ENCODE results near the gene CCDC192. TPM values are rescaled to one million over a fixed set of nuclear protein-coding genes. Genes with fewer than 3 reads are reported as not detected.

The CCDC192 gene
- total RNA-seq = not detected
- long read RNA-seq = 0 reads

GRCh38 chr5:127702926-127703561, at the start of gene CCDC192:
Gene CCDC192, plus strand, starts transcription at chr5:127703391. Its CDS starts 55 bp downstream, at chr5:127703446.
- H3K9me3 ChIP-seq = no peaks in the 10 kb centered on the region
- no peaks in the 10 kb centered on the region for H3K36me3 ChIP-seq
- no peak for TF ChIP-seq CTCF (IDR thresholded peaks at IDR 0.05)
- ATAC-seq (no peak), DNase-seq (no peak)
- no peak within 1 kb of the TSS for H3K4me3 ChIP-seq
- no peak within 1 kb of the TSS for H3K27ac ChIP-seq
- peaks cover 10% of the 10 kb centered on the region for H3K4me1 ChIP-seq
- H3K27me3 ChIP-seq = no peaks in the 10 kb centered on the region
- intact Hi-C loops (cut with DNase I) = no loop called here

- H3K9me3 ChIP-seq = no peaks in the 10 kb centered on the region
- no peak for TF ChIP-seq CTCF (IDR thresholded peaks at IDR 0.05)
- H3K36me3 ChIP-seq = no peaks in the 10 kb centered on the region
- intact Hi-C loops (cut with DNase I) = no loop called here
- ATAC-seq = no peak
- no peak overlapping the region for H3K27ac ChIP-seq
- no peaks in the 10 kb centered on the region for H3K4me1 ChIP-seq
- H3K4me3 ChIP-seq = no peak overlapping the region
- no peaks in the 10 kb centered on the region for H3K27me3 ChIP-seq
- no peak for DNase-seq
These were observed 46.4 kb upstream of the CCDC192 start for GRCh38 chr5:127656825-127657224.

- Histone ChIP-seq H3K27me3 (no peaks in the 10 kb centered on the region), H3K4me3 (no peak overlapping the region), H3K9me3 (no peaks in the 10 kb centered on the region), H3K4me1 (no peaks in the 10 kb centered on the region), H3K36me3 (no peaks in the 10 kb centered on the region), H3K27ac (no peak overlapping the region)
- ATAC-seq = no peak
- no peak for DNase-seq
- no peak for TF ChIP-seq CTCF (IDR thresholded peaks at IDR 0.05)
- intact Hi-C loops (cut with DNase I) = no loop called here
These were observed 43.0 kb upstream of the CCDC192 start for GRCh38 chr5:127660047-127660733.

GRCh38 chr5:127664093-127664492, 39.1 kb upstream of the CCDC192 start:
- Histone ChIP-seq H3K4me3 (no peak overlapping the region), H3K27me3 (no peaks in the 10 kb centered on the region), H3K27ac (no peak overlapping the region), H3K4me1 (no peaks in the 10 kb centered on the region), H3K9me3 (no peaks in the 10 kb centered on the region), H3K36me3 (no peaks in the 10 kb centered on the region)
- no peak for TF ChIP-seq CTCF (IDR thresholded peaks at IDR 0.05)
- no peak for ATAC-seq
- no peak for DNase-seq
- intact Hi-C loops (cut with DNase I) = no loop called here

GRCh38 chr5:127665641-127666040, 37.5 kb upstream of the CCDC192 start:
- no peak for TF ChIP-seq CTCF (IDR thresholded peaks at IDR 0.05)
- no peak overlapping the region for H3K27ac ChIP-seq
- H3K36me3 ChIP-seq = no peaks in the 10 kb centered on the region
- no peak overlapping the region for H3K4me3 ChIP-seq
- H3K9me3 ChIP-seq = no peaks in the 10 kb centered on the region
- no peaks in the 10 kb centered on the region for H3K4me1 ChIP-seq
- ATAC-seq = no peak
- no peak for DNase-seq
- intact Hi-C loops (cut with DNase I) = no loop called here
- H3K27me3 ChIP-seq = no peaks in the 10 kb centered on the region

Data from upper lobe of right lung (tissue), 1 donor.